ENCODE data around the gene SLC32A1. TPM values are rescaled to one million over a fixed set of nuclear protein-coding genes. Genes with fewer than 3 reads are reported as not detected.

Gene SLC32A1
- total RNA-seq, 1 donor from 2014 or later, result not detected

GRCh38 chr20:38692436-38693411 lies 31.6 kb upstream of the SLC32A1 start:
- H3K27ac ChIP-seq (ENCODE audit: low read depth, low read length), result no peak overlapping the region
- H4K20me1 ChIP-seq (ENCODE audit: insufficient read depth, low read length), result no peaks in the 10 kb centered on the region
- H3K9ac ChIP-seq (ENCODE audit: low read length), result no peak overlapping the region
- no peak overlapping the region for H3K4me2 ChIP-seq (ENCODE audit: low read length)
- no peak overlapping the region for H3K4me3 ChIP-seq (ENCODE audit: insufficient read depth, low read depth, low read length)
- Mint-ChIP-seq H3K36me3 (ENCODE audit: low read depth, unreplicated experiment) (no peaks in the 10 kb centered on the region), H3K27me3 (ENCODE audit: low read depth, unreplicated experiment) (peaks cover 62% of the 10 kb centered on the region), H3K4me1 (ENCODE audit: low read depth, unreplicated experiment) (no peaks in the 10 kb centered on the region), H3K4me3 (ENCODE audit: unreplicated experiment) (no peak overlapping the region), H3K9me3 (ENCODE audit: unreplicated experiment) (no peaks in the 10 kb centered on the region), H3K27ac (ENCODE audit: unreplicated experiment) (no peak overlapping the region)
- no peaks in the 10 kb centered on the region for H3K79me2 ChIP-seq (ENCODE audit: insufficient read depth, low read length)
- H3K9me3 ChIP-seq (ENCODE audit: insufficient read depth, low read depth, low read length), result no peaks in the 10 kb centered on the region
- no peak overlapping the region for H2AFZ ChIP-seq (ENCODE audit: low read depth, low read length)
- FAIRE-seq, result no peak
- DNase-seq (ENCODE audit: low read depth), result peak; percentile 36
- peaks cover 5% of the 10 kb centered on the region for H3K27me3 ChIP-seq (ENCODE audit: insufficient read depth, low read length)
- no peaks in the 10 kb centered on the region for H3K4me1 ChIP-seq (ENCODE audit: insufficient read depth, low read length)
- TF ChIP-seq CTCF (IDR thresholded peaks at IDR 0.05; ENCODE audit: insufficient read depth, low read depth, low read length) (no peak), EZH2 (IDR thresholded peaks at IDR 0.05; ENCODE audit: insufficient read depth, low read length) (no peak)
- H3K36me3 ChIP-seq (ENCODE audit: insufficient read depth, low read length), result no peaks in the 10 kb centered on the region

GRCh38 chr20:38697306-38697705 lies 27.0 kb upstream of the SLC32A1 start:
- Mint-ChIP-seq H3K36me3 (ENCODE audit: low read depth, unreplicated experiment) (no peaks in the 10 kb centered on the region), H3K4me1 (ENCODE audit: low read depth, unreplicated experiment) (no peaks in the 10 kb centered on the region), H3K27ac (ENCODE audit: unreplicated experiment) (no peak overlapping the region), H3K27me3 (ENCODE audit: low read depth, unreplicated experiment) (peaks cover 32% of the 10 kb centered on the region), H3K4me3 (ENCODE audit: unreplicated experiment) (no peak overlapping the region), H3K9me3 (ENCODE audit: unreplicated experiment) (no peaks in the 10 kb centered on the region)
- H3K4me2 ChIP-seq (ENCODE audit: low read length), result no peak overlapping the region
- DNase-seq (ENCODE audit: low read depth) (no peak), FAIRE-seq (no peak)
- H3K4me3 ChIP-seq (ENCODE audit: insufficient read depth, low read depth, low read length), result no peak overlapping the region
- no peak overlapping the region for H3K9ac ChIP-seq (ENCODE audit: low read length)
- no peaks in the 10 kb centered on the region for H3K36me3 ChIP-seq (ENCODE audit: insufficient read depth, low read length)
- H3K4me1 ChIP-seq (ENCODE audit: insufficient read depth, low read length), result no peaks in the 10 kb centered on the region
- H4K20me1 ChIP-seq (ENCODE audit: insufficient read depth, low read length), result no peaks in the 10 kb centered on the region
- H3K27me3 ChIP-seq (ENCODE audit: insufficient read depth, low read length), result peaks cover 2% of the 10 kb centered on the region
- no peaks in the 10 kb centered on the region for H3K79me2 ChIP-seq (ENCODE audit: insufficient read depth, low read length)
- no peak overlapping the region for H3K27ac ChIP-seq (ENCODE audit: low read depth, low read length)
- TF ChIP-seq EZH2 (IDR thresholded peaks at IDR 0.05; ENCODE audit: insufficient read depth, low read length) (no peak), CTCF (IDR thresholded peaks at IDR 0.05; ENCODE audit: insufficient read depth, low read depth, low read length) (no peak)
- H3K9me3 ChIP-seq (ENCODE audit: insufficient read depth, low read depth, low read length), result no peaks in the 10 kb centered on the region
- no peak overlapping the region for H2AFZ ChIP-seq (ENCODE audit: low read depth, low read length)

GRCh38 chr20:38698541-38698940 lies 25.7 kb upstream of the SLC32A1 start:
- TF ChIP-seq CTCF (IDR thresholded peaks at IDR 0.05; ENCODE audit: insufficient read depth, low read depth, low read length), result no peak
- TF ChIP-seq EZH2 (IDR thresholded peaks at IDR 0.05; ENCODE audit: insufficient read depth, low read length), result no peak
- DNase-seq (ENCODE audit: low read depth) (no peak), FAIRE-seq (no peak)
- Histone ChIP-seq H3K9me3 (ENCODE audit: insufficient read depth, low read depth, low read length) (no peaks in the 10 kb centered on the region), H3K4me2 (ENCODE audit: low read length) (no peak overlapping the region), H3K27me3 (ENCODE audit: insufficient read depth, low read length) (peaks cover 2% of the 10 kb centered on the region), H3K79me2 (ENCODE audit: insufficient read depth, low read length) (no peaks in the 10 kb centered on the region), H3K27ac (ENCODE audit: low read depth, low read length) (no peak overlapping the region), H2AFZ (ENCODE audit: low read depth, low read length) (no peak overlapping the region), H3K36me3 (ENCODE audit: insufficient read depth, low read length) (no peaks in the 10 kb centered on the region), H3K4me3 (ENCODE audit: insufficient read depth, low read depth, low read length) (no peak overlapping the region), H3K9ac (ENCODE audit: low read length) (no peak overlapping the region), H4K20me1 (ENCODE audit: insufficient read depth, low read length) (no peaks in the 10 kb centered on the region), H3K4me1 (ENCODE audit: insufficient read depth, low read length) (no peaks in the 10 kb centered on the region)
- Mint-ChIP-seq H3K36me3 (ENCODE audit: low read depth, unreplicated experiment) (no peaks in the 10 kb centered on the region), H3K4me3 (ENCODE audit: unreplicated experiment) (no peak overlapping the region), H3K27ac (ENCODE audit: unreplicated experiment) (no peak overlapping the region), H3K4me1 (ENCODE audit: low read depth, unreplicated experiment) (no peaks in the 10 kb centered on the region), H3K9me3 (ENCODE audit: unreplicated experiment) (no peaks in the 10 kb centered on the region), H3K27me3 (ENCODE audit: low read depth, unreplicated experiment) (peaks cover 41% of the 10 kb centered on the region)

Measured in astrocyte (in vitro differentiated cells and primary cell).